NCI-H446 treated with DMSO at 0.1 percent for 48 hours (cell line): ENCODE data around the gene CENPL.
"Not testable (repeated sequence)": the region's sequence is repeated elsewhere in the genome, so short reads cannot be mapped to it uniquely, and the experiment has no call there.

Experiments
- DNase-seq: peaks from one replicate; lab custom pipeline; 2025; lab: John Stamatoyannopoulos, UW

Gene CENPL, protein sequence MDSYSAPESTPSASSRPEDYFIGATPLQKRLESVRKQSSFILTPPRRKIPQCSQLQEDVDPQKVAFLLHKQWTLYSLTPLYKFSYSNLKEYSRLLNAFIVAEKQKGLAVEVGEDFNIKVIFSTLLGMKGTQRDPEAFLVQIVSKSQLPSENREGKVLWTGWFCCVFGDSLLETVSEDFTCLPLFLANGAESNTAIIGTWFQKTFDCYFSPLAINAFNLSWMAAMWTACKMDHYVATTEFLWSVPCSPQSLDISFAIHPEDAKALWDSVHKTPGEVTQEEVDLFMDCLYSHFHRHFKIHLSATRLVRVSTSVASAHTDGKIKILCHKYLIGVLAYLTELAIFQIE

DNA sequence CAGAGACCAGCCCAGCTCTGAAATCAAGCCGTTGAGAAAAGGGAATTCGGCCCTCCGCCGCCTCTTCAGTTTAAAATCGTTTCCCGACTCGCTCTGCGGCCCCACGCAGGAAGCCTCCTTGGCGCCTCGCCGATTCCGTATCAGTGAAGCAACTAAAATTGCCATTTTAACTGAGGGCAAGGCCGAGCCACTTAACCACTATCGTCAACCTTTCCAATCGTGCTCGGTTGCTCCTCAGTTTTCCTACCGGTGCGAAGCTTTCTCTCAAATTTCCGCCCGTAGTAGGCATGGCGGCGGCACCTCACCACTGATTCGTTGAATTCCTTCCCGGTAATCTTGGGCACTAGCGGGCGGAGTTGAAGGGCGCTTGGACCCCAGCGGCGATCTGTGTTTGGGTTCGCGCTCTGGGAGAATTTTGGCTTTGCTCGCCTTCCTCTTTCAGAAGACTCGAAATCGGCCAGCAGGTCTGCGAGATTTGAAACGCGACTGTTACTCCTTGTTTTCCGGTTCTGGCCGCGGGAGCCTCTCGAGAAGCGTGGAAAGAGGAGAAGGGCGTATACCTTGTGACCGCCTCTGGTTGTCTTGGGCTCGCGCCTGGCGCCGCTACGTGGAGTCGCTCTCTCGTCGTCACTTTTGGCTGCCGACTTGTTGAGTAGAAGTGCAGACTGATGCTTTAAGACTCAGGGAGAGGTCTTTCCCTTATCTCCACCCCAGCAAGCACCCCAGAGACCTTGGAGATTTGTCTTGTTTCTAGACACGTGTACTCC, at the start of gene CENPL, which contains the start of gene DARS2:
Gene CENPL, minus strand, starts transcription at position 569 of the 767 bp plus-strand sequence. CDS start 13,584 bp downstream, outside the sequence.
Gene DARS2, plus strand, starts transcription at position 359 of the 767 bp plus-strand sequence. CDS start 557 bp downstream, outside the sequence.
- peak; percentile 98 for DNase-seq

DNA sequence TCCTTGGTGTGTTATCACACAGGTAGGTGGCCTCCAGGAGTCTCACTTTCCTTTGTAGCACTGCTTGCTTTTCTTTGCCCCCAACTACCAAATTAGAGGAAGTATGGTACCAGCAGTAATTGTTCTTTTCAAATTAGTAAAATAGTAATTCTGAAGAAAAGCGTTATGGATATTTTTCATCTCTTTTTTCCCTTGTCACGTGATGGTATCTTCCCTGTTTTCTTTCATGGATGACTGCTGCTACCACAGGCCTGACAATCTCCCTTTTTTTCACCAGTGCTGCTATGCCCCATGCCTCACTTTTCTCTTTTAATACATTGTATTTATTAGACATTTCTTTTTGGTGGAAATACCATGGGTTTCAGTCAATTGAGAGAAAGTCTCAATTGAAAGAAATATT, 46.8 kb upstream of the CENPL start:
- DNase-seq: no peak

DNA sequence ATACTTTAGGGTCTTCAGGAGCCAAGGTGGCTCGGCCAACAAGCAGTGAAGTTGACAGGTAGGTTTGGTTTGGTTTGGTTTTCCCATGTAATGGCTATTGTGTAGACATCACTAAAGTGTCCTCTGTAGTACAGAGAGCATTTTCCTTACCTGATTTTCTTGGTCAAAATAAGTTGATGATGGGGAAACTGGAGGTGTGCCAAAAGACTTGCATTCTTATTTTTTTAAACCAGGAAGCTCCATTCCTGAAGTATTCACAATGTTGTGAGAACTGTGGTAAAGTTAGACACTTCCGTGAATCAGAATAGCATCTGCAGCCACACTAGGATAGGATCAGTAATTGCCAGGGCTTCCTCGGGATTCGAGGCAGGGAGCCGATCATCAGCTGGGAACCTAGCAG, 46.4 kb upstream of the CENPL start:
- no peak for DNase-seq

DNA sequence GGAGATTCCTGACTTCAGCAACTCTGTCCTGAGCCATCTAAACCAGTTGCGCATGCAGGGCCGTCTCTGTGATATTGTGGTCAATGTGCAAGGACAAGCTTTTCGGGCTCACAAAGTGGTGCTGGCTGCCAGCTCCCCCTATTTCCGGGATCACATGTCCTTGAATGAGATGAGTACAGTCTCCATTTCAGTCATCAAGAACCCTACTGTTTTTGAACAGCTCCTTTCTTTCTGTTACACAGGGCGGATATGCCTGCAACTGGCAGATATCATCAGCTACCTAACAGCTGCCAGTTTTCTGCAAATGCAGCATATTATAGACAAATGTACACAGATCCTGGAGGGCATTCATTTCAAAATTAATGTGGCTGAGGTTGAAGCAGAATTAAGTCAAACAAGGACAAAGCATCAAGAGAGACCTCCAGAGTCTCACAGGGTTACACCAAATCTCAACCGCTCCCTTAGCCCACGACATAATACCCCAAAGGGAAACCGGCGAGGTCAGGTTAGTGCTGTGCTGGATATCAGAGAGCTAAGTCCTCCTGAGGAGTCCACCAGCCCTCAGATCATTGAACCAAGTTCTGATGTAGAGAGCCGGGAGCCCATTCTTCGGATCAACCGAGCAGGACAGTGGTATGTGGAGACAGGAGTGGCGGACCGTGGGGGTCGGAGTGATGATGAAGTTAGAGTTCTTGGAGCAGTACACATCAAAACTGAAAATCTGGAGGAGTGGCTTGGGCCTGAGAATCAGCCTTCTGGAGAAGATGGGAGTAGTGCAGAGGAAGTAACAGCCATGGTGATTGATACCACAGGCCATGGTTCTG, 45.8 kb upstream of the CENPL start:
- DNase-seq: no peak

DNA sequence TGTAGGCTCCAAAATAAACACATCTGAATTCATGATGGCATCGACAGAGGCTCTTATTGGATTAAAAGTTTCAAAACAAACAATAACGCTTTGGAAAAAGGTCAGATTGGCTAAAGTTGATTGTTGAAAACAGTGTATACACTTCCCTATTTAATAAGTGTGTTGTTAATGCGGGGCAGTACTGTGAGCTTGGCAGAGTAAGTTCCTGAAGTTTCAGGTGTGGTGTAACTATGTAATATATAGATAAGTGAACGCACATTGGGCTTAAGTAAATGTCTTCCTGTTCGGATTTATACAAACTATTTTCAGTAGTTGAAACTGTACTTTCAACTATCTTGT, 44.3 kb upstream of the CENPL start:
- DNase-seq: no peak

DNA sequence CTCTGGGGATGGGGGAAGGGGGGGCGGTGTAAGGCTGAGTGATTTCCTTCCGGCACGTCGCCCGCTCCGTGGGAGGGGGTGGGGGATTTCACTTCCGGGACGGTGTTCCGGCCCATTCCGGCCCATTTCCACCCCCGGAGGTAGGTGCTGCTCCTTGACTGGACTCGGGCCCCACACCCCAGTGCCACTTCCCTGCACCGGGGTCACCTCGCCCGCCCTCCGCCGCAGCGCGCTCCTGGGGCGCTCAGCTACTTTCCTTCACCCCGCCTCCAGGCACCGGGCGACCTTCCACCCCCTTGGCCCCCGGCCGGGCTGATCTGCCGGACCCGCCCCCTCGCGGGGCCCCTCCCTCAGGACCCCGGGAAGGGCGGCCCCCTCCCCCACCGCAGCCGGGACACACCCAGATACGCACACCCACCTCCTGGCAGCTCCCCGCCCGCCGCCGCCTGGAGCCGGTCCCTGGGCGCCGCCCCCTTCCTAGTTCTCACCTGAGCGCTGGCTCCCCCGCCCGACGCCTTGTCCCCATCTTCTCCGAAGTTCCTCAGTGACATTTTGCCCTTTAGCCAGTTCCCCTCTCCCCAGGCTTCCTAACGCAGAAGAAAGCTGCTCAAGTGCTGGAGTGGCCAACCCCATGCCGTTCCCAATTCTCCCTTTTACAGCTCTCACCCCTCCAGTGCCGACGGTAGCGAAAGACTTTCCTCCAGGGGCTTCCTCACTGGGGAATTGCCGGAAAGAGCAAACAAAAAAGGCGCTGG, 43.8 kb upstream of the CENPL start, which contains the start of gene ZBTB37:
Gene ZBTB37, plus strand, starts transcription at position 115 of the 755 bp plus-strand sequence. CDS start 1,846 bp downstream, outside the sequence.
- DNase-seq: peak; percentile 81

DNA sequence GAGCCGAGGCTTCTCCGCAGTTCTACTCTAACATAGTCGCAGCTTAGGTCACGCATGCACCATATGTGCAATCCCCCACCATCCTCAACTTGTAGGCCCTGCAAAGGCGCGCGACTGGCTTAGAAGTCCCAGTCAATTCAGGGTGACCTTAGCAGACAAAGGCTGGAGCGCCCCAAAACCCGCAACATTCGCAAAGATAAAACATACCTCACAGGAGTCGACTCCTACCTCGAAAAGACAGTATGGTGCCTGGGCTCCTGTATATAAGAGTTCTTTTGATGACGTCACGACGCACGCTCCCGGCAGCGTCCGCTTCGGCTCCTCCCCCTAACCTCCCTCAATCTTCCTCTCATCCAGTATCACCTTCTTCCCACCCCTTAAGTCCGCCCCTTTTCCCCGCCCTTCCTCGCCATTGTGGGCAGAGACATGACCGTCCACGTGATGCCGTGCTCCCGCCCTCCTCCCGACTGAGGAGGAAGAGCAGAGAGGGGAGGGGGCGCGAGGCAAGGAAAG, 43.1 kb upstream of the CENPL start, which contains the start of gene GAS5:
Gene GAS5, minus strand, starts transcription at position 237 of the 513 bp plus-strand sequence.
- DNase-seq: peak; percentile 99

DNA sequence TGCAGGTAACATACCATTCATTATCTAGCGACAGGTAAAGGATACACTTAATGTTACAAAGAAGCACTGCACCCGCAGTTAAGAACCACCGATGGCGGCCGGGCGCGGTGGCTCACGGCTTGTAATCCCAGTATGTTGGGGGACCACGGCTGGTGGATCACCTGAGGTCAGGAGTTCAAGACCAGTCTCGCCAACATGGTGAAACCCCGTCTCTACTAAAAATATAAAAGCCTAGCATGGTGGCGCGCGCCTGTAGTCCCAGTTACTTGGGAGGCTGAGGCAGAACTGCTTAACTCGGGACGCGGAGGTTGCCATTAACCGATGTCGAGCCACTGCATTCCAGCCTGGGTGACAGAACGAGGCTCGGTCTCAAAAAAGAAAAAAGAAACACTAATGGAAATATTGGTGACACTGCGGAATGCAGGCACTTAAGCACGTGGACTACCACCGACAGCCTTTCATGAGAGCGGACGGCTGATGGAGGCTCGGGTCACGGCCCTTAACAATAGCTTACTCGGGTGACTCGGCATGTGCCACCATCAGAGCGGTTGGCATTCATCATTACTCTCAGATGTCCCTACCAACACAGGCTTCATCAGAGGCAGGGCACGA, 42.6 kb upstream of the CENPL start:
- DNase-seq: no peak

DNA sequence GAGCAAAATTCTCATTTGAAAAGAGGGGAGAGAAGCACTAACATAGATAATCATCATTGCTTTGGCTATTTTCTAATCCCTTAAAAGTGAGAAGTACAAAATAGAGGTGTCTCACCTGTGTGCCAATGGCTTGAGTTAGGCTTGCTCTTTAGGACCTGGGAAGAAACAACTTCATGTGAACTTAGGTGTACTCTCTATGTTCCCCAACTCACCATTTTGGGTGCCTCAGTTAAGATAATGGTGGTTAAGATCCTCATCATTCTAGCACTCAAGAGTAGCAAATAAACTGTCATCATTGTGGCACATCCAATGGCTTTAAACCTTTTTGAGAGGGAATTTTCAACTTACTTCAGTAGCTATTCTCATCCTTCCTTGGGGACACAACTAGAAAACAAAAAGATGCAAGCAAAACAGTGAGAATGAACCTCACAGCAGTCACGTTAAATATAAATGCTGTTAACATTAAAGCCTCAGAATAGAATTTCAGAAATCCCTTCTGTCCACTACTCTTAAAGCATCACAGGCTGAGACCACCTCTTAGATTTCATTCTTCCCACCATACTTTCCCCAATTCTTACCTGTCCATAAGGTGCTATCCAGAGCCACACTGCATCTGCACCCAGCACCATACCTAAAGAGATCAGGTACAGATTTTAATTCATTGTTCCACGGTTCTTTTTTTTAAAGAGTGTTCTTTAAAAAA, 41.9 kb upstream of the CENPL start:
- DNase-seq: no peak

DNA sequence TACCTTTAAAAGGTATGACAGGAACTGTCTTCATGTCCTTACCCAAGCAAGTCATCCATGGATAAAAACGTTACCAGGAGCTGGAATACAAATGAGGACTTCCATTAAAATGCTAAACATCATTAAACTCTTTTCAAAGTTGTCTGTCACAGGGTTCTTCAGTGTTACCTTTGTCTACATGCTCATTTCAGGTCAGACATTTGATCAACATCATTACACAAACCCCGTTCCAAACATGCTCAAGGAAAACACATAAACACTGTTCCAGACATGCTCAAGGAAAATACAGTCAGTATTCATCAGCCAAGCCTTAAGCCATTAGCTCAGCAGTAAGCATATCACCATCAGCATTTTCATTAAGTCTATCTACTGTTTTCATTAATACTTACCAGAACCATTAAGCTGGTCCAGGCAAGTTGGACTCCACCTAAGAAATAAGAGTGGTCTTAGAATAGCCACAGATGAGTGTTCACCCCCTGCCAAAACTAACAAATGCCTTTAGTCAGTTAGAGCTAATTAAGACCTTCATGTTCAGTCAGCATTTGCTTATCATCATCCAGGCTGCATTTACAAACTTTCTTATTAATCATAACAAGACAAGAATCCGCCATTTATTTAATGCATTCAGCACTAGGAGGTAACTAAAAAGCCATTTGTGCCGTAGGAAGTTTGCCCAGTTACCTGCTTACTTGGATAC, 40.9 kb upstream of the CENPL start:
- no peak for DNase-seq

DNA sequence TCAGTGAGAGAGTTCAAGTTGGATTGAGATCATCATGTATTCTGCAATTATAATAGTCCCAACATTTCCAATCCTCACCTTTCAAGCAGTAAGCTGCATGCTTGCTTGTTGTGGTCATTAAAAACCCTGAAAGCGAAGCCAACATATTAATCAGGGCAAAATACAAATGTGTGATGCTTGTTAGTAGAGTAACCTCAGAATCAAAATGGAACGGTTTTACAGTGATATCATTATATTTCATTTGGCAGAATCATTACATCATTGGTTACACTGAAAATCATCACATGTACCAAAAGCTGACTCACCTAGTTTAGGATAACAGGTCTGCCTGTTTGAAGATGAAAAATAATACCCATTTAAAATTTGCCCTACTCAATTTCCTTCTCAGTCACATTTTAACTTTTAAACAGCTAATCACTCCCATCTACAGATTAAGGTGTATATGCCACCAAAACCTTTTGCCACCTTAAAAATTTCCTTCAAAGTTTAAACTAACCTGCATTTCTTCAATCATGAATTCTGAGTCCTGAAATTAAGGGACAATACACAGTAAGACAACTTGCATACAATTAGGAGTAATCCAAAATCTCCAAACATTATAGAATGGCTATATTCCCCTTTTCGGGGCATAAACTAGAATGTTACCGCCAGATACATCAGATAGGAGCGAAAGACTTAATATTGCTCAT, 39.6 kb upstream of the CENPL start:
- no peak for DNase-seq

DNA sequence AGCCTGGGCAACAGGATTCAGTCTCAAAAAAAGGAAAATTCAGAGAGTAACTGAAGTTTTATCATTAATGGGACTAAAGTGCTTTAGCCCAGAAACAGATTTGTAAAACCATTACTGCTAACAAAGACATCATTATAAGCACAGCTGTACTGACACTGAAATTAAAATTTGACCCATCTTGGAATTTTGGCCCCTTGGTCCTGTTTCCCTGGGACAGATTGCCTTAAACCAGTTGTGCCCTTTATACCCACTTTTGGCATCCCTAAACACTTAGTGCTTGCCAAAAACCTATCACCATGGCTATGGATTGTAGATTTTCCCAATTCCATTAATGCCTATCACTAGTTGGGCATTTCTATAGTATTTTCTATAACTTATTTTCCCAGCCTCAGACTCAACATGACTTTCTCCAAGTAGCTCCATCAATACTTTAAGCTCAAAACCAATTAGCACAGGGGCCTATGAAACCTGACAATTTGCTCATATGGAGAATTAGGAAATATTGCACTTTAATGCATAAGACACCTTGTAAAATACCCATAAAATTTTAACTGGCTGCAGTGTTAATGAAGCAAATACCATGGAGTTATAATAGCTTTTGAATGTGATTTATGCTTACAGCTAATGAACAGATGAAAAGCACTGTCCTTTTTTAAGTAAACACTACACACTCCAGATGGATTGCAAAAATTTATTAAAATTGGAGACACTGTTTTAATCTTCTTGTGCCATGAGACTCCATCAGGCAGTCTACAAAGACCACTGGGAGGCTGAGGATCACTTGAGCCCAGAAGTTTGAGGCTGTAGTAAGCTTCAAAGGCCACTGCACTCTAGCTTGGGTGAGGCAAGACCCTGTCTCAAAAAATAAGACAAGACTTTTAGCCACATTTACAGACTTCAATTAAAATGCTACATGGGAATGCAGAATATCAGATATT, 38.8 kb upstream of the CENPL start:
- no peak for DNase-seq

DNA sequence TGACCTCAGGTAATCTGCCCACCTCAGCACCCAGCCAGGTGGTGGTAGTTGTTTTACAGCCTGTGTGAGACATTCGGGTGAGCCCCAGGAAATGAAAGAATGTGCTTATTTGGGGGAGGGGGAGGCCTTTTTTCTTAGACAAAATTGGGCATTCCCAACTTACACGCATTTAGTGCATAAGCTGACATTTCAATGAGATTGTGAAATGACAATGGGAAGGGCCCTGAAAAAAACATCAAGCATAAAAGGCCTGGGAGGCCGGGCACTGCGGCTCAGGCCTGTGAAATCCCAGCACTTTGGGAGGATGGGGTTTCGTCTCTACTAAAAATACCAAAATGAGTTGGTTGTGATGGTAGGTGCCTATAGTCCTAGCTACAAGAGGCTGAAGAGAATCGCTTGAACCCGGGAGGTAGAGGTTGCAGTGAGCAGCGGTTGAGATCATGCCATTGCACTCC, 38.1 kb upstream of the CENPL start:
- no peak for DNase-seq

DNA sequence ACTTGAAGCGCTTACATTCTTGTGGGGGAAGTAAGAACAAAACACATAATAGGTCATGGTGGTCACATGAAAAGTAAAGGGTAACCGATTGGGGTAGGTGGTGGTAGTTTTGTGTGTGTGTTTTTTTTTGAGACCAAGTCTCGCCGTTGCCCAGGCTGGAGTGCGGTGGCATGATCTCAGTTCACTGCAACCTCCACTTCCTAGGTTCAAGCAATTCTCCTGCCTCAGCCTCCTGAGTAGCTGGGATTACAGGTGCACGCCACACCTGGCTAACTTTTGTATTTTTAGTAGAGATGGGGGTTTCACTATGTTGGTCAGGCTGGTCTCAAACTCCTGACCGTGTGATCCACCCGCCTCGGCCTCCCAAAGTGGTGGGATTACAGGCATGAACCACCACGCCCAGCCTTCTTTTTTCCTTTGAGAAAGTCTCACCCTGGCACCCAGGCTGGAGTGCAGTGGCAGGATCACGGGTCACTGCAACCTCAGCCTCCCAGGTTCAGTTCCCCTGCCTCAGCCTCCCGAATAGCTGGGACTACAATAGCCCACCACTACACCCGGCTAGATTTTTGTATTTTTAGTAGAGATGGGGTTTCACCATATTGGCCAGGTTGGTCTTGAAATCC, 37.6 kb upstream of the CENPL start:
- DNase-seq: not testable (repeated sequence)

DNA sequence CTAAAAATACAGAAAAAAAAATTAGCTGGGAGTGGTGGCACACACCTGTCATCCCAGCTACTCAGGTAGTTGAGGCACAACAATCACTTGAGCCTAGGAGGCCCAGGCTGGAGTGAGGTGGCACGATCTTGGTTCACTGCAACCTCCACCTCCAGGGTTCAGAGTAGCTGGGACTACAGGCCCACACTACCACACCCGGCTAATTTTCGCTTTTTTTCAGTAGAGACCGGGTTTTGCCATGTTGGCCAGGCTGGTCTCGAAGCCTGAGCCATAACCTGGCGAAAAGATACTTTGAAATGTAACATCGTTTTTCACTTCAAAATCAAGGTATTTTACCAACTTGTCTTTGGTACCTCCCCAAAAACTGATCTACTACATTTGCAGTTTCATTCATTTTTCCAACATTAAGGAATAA, 37.1 kb upstream of the CENPL start:
- no peak for DNase-seq

DNA sequence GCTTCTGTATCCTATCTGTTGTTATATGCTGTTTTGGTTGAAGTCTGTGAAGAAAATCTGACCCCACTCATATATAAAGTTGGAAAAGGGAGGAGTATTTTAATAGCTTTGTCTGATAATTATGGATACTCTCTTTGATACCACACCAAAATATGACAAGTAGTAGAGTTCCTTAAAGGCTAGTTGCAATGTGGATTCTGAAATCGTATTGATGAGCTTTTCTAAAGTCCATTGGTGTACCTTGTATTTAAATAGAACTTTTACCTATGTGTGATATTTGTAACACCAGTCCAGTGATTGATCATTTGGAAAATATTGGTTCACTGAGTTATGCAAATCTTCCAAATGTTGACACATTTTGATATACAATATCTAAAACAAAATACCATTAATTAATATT, 35.4 kb upstream of the CENPL start:
- DNase-seq: no peak

DNA sequence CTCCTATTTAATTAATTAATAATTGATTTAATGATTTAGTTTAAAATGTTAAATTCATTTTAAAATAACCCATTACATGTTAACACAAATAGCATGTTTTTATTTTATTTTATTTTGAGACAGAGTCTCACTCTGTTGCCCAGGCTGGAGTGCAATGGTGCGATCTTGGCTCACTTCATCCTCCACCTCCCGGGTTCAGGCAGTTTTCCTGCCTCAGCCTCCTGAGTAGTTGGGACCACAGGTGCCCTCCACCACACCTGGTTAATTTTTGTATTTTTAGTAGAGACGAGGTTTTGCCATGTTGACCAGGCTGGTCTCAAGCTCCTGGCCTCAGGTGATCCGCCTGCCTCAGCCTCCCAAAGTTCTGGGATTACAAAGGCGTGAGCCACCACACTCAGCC, 34.9 kb upstream of the CENPL start:
- not testable (repeated sequence) for DNase-seq
